ENCODE data around the gene MYPOP. TPM values are rescaled to one million over a fixed set of nuclear protein-coding genes. Genes with fewer than 3 reads are reported as not detected.

The MYPOP gene
- total and polyA plus RNA-seq, 2 of the 13 experiments (the other 11 are each of a cell fraction or from before 2014, with no cell fraction given): 2.3 to 2.7 TPM

GRCh38 chr19:45881909-45882528, 20.4 kb downstream of the MYPOP start (continued):
- TF ChIP-seq SETDB1 (CRISPR knock-in tag; IDR thresholded peaks at IDR 0.05; ENCODE audit: borderline replicate concordance) (no peak), HIC2 (CRISPR knock-in tag; IDR thresholded peaks at IDR 0.05; ENCODE audit: low read depth) (peak; percentile 71), ZFP82 (CRISPR knock-in tag; IDR thresholded peaks at IDR 0.05; ENCODE audit: borderline replicate concordance) (no peak), SKIL (CRISPR knock-in tag; IDR thresholded peaks at IDR 0.05; ENCODE audit: borderline replicate concordance) (peak; percentile 74; the same call in 1 of the 2 replicates), ZNF761 (CRISPR knock-in tag; conservative IDR thresholded peaks at IDR 0.05) (no peak), NR3C1 (CRISPR knock-in tag; IDR thresholded peaks at IDR 0.05) (no peak), ZFP91 (CRISPR knock-in tag; IDR thresholded peaks at IDR 0.05; ENCODE audit: borderline replicate concordance) (peak; percentile 99), TARDBP (CRISPR knock-in tag; IDR thresholded peaks at IDR 0.05) (peak; percentile 86), ZNF547 (CRISPR knock-in tag; IDR thresholded peaks at IDR 0.05) (peak; percentile 74; the same call in 1 of the 2 replicates), ZNF331 (CRISPR knock-in tag; IDR thresholded peaks at IDR 0.05) (no peak; the same call in 1 of the 2 replicates), ZMAT3 (CRISPR knock-in tag; conservative IDR thresholded peaks at IDR 0.05) (no peak), ZNF800 (CRISPR knock-in tag; IDR thresholded peaks at IDR 0.05) (no peak; the same call in 1 of the 2 replicates), ZBTB25 (CRISPR knock-in tag; IDR thresholded peaks at IDR 0.05) (peak; percentile 22; the same call in 1 of the 2 replicates), MYC (CRISPR knock-in tag; IDR thresholded peaks at IDR 0.05; ENCODE audit: borderline replicate concordance) (peak; percentile 51; the same call in 1 of the 2 replicates), ZNF670 (CRISPR knock-in tag; IDR thresholded peaks at IDR 0.05; ENCODE audit: borderline replicate concordance) (no peak), NR2F1 (CRISPR knock-in tag; IDR thresholded peaks at IDR 0.05) (peak in 1 of 2 experiments; percentile 19; a peak in 2 of 4 replicates), HINFP (CRISPR knock-in tag; IDR thresholded peaks at IDR 0.05; ENCODE audit: low read depth) (peak; percentile 67)
